K562 (cell line): ENCODE results near the gene PPP4R3B. TPM values are rescaled to one million over a fixed set of nuclear protein-coding genes. Genes with fewer than 3 reads are reported as not detected.

Experiments used
- ETV1 ChIP-seq: fragments of 450-650 bp; conservative IDR thresholded peaks from 2 replicates; pipeline ENCODE4 v1.6.1; 2016; ENCODE audit warnings: missing genetic modification characterization, control low read depth, low read depth, missing compliant biosample characterization
- GABPA ChIP-seq: fragments of 200-800 bp; sonication (Bioruptor generic); conservative IDR thresholded peaks from 2 replicates; pipeline ENCODE4 v1.6.1; 2016; ENCODE audit warnings: low read depth, missing genetic modification characterization, missing compliant biosample characterization
- NBN ChIP-seq: fragments of 450-650 bp; IDR thresholded peaks from 2 replicates; pipeline ENCODE4 v1.6.1; 2016; ENCODE audit warnings: low read depth, mild to moderate bottlenecking
- RCOR1 ChIP-seq, 2 experiments: IDR thresholded peaks; 2 replicates each; pipeline ENCODE4 v1.6.1; 2012; ENCODE audit warnings: low read depth in 2 of 2, low read length in 2 of 2, borderline replicate concordance in 1 of 2, improper control_type of control experiment in 1 of 2
- SETDB1 ChIP-seq: IDR thresholded peaks from one replicate; pipeline ENCODE4 v1.6.1; 2012; ENCODE audit warnings: low read length, control low read depth, inconsistent platforms
- ZNF830 ChIP-seq: fragments of 250-450 bp; sonication (Bioruptor Pico); IDR thresholded peaks from 2 replicates; pipeline ENCODE4 v1.5.0; 2021; ENCODE audit warnings: mild to moderate bottlenecking
- polyA plus RNA-seq, 8 experiments: library from polyadenylated mRNA; depleted of rRNA in 4 of 8; stranded (reverse) in 5 of 8; unstranded in 3 of 8; fragments of >200 nt; fragmentation: Nextera tagmentation in 2 of 8; fragmentation: Illumina TruSeq in 1 of 8; extraction: Ambion mirVana in 2 of 8; extraction: Trizol in 1 of 8; gene quantifications; 2 replicates each; pipeline versions ENCODE4 v1.2.1 to v1.2.3, GENCODE V29; 2011 to 2014; ENCODE audit warnings: inconsistent platforms in 1 of 8, missing spikeins in 1 of 8
- total RNA-seq, 7 experiments: library from RNA; depleted of rRNA in 6 of 7; stranded (reverse); fragments of >200 nt in 6 of 7; fragmentation: Illumina TruSeq in 2 of 7; extraction: Trizol in 2 of 7; gene quantifications; 2 replicates each; pipeline versions ENCODE4 v1.2.1 to v1.2.3, GENCODE V29; 2011 to 2021; ENCODE audit warnings: low replicate concordance in 1 of 7
- TF ChIP-seq, protein P1 (sequence below): fragments of 200-600 bp; sonication (generic); IDR thresholded peaks from one replicate; pipeline ENCODE4 v1.6.1; 2012; ENCODE audit warnings: mild to moderate bottlenecking, low read depth, low read length, inconsistent platforms
- TF ChIP-seq, protein P2 (sequence below), 2 experiments: fragments of 450-650 bp in 1 of 2; sonication (generic) in 1 of 2; formaldehyde crosslinking; conservative IDR thresholded peaks; 2 replicates each; pipeline versions ENCODE4 v1.4.0 to v1.8.1; 2020 to 2022; ENCODE audit warnings: mild to moderate bottlenecking in 1 of 2, missing genetic modification reagents in 1 of 2

Gene PPP4R3B
- total and polyA plus RNA-seq, 9 of the 15 experiments (the other 6 are each of a cell fraction or from before 2014, with no cell fraction given), result 13.2 to 59.2 (median 41.9) TPM

DNA sequence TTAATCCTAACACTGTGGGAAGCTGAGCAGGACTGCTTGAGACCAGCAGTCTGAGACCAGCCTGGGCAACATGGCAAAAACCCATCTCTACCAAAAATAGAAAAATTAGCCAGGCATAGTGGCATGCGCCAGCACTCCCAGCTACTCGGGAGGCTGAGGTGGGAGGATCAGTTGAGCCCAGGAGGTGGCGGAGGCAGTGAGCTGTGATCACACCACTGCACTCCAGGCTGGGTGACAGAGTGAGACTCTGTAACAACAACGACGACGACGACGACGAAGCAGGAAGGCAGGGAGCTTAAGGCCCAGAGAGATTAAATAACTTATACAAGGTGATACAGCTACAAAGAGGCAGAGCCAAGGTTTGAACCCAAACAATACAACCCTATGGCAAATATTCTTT is 60.6 kb downstream of the PPP4R3B start (continued):
- TF ChIP-seq, protein P1, sequence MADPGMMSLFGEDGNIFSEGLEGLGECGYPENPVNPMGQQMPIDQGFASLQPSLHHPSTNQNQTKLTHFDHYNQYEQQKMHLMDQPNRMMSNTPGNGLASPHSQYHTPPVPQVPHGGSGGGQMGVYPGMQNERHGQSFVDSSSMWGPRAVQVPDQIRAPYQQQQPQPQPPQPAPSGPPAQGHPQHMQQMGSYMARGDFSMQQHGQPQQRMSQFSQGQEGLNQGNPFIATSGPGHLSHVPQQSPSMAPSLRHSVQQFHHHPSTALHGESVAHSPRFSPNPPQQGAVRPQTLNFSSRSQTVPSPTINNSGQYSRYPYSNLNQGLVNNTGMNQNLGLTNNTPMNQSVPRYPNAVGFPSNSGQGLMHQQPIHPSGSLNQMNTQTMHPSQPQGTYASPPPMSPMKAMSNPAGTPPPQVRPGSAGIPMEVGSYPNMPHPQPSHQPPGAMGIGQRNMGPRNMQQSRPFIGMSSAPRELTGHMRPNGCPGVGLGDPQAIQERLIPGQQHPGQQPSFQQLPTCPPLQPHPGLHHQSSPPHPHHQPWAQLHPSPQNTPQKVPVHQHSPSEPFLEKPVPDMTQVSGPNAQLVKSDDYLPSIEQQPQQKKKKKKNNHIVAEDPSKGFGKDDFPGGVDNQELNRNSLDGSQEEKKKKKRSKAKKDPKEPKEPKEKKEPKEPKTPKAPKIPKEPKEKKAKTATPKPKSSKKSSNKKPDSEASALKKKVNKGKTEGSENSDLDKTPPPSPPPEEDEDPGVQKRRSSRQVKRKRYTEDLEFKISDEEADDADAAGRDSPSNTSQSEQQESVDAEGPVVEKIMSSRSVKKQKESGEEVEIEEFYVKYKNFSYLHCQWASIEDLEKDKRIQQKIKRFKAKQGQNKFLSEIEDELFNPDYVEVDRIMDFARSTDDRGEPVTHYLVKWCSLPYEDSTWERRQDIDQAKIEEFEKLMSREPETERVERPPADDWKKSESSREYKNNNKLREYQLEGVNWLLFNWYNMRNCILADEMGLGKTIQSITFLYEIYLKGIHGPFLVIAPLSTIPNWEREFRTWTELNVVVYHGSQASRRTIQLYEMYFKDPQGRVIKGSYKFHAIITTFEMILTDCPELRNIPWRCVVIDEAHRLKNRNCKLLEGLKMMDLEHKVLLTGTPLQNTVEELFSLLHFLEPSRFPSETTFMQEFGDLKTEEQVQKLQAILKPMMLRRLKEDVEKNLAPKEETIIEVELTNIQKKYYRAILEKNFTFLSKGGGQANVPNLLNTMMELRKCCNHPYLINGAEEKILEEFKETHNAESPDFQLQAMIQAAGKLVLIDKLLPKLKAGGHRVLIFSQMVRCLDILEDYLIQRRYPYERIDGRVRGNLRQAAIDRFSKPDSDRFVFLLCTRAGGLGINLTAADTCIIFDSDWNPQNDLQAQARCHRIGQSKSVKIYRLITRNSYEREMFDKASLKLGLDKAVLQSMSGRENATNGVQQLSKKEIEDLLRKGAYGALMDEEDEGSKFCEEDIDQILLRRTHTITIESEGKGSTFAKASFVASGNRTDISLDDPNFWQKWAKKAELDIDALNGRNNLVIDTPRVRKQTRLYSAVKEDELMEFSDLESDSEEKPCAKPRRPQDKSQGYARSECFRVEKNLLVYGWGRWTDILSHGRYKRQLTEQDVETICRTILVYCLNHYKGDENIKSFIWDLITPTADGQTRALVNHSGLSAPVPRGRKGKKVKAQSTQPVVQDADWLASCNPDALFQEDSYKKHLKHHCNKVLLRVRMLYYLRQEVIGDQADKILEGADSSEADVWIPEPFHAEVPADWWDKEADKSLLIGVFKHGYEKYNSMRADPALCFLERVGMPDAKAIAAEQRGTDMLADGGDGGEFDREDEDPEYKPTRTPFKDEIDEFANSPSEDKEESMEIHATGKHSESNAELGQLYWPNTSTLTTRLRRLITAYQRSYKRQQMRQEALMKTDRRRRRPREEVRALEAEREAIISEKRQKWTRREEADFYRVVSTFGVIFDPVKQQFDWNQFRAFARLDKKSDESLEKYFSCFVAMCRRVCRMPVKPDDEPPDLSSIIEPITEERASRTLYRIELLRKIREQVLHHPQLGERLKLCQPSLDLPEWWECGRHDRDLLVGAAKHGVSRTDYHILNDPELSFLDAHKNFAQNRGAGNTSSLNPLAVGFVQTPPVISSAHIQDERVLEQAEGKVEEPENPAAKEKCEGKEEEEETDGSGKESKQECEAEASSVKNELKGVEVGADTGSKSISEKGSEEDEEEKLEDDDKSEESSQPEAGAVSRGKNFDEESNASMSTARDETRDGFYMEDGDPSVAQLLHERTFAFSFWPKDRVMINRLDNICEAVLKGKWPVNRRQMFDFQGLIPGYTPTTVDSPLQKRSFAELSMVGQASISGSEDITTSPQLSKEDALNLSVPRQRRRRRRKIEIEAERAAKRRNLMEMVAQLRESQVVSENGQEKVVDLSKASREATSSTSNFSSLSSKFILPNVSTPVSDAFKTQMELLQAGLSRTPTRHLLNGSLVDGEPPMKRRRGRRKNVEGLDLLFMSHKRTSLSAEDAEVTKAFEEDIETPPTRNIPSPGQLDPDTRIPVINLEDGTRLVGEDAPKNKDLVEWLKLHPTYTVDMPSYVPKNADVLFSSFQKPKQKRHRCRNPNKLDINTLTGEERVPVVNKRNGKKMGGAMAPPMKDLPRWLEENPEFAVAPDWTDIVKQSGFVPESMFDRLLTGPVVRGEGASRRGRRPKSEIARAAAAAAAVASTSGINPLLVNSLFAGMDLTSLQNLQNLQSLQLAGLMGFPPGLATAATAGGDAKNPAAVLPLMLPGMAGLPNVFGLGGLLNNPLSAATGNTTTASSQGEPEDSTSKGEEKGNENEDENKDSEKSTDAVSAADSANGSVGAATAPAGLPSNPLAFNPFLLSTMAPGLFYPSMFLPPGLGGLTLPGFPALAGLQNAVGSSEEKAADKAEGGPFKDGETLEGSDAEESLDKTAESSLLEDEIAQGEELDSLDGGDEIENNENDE, result no peak
- no peak for TF ChIP-seq NBN
- TF ChIP-seq GABPA (tag), result no peak
- no peak for TF ChIP-seq SETDB1
- no peak for TF ChIP-seq RCOR1 (IDR thresholded peaks at IDR 0.05; ENCODE audit: borderline replicate concordance in 1 of 2, low read depth in 2 of 2, low read length in 2 of 2)
- TF ChIP-seq, protein P2, sequence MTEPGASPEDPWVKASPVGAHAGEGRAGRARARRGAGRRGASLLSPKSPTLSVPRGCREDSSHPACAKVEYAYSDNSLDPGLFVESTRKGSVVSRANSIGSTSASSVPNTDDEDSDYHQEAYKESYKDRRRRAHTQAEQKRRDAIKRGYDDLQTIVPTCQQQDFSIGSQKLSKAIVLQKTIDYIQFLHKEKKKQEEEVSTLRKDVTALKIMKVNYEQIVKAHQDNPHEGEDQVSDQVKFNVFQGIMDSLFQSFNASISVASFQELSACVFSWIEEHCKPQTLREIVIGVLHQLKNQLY (CRISPR knock-in tag; conservative IDR thresholded peaks at IDR 0.05), result no peak
- TF ChIP-seq ETV1, result no peak
- TF ChIP-seq ZNF830 (CRISPR knock-in tag), result no peak
- TF ChIP-seq, all 486 proteins: peak for 0
